HepG2 (cell line): ENCODE measurements around the gene TMEM19. TPM values are rescaled to one million over a fixed set of nuclear protein-coding genes. Genes with fewer than 3 reads are reported as not detected.
A peak's percentile ranks its signal among the peaks of the same experiment; 100 is the strongest.

Source experiments
- ATAC-seq: fragments of 200-7000 bp; cut with Tn5 transposase; 3 replicates; pipeline ENCODE4 v1.9.1; 2020; ENCODE audit warnings: mild to moderate bottlenecking, moderate library complexity
- BruUV-seq: library from RNA; stranded (reverse); fragments of 400-500 nt; replicated peaks from 2 replicates; lab custom pipeline; 2021; lab: Mats Ljungman, UMichigan
- CTCF ChIA-PET: fragments of 300-600 bp; formaldehyde crosslinking; extraction: SDS; loops from one replicate; lab custom pipeline; 2021; ENCODE audit warnings: low total read pairs, inconsistent platforms, low intra/inter-chr PET ratio; lab: Yijun Ruan, JAX
- POLR2A ChIA-PET: fragments of 350-600 bp; sonication (Branson Sonifier 250); formaldehyde crosslinking; loops from one replicate; lab custom pipeline; 2020; ENCODE audit warnings: antibody characterized with exemption, inconsistent platforms; lab: Yijun Ruan, JAX
- DNase-seq: peaks from one replicate; pipeline ENCODE4 v3.0.0-alpha.2; 2015; ENCODE audit warnings: low spot score
- FAIRE-seq: peaks from 3 replicates; lab custom pipeline; 2011; peaks lifted over from hg19 to GRCh38; lab: Jason Lieb, UNC
- H2AFZ ChIP-seq: one replicate; pipeline ENCODE4 v1.6.1; 2011; ENCODE audit warnings: low read length, inconsistent platforms
- H3K27ac ChIP-seq: fragments of 300-600 bp; 3 replicates; pipeline ENCODE4 v1.8.0; 2011; ENCODE audit warnings: mixed run types, mild to moderate bottlenecking, mixed read lengths, low read length, inconsistent platforms; ENCODE audit not compliant: insufficient read depth; ENCODE audit errors: extremely low read length
- H3K27me3 ChIP-seq, 2 experiments: fragments of 200-600 bp in 1 of 2; 2 replicates in 1 of 2; 3 replicates in 1 of 2; pipeline versions ENCODE4 v1.6.0 to v1.8.0; 2011; ENCODE audit warnings: low read length in 2 of 2, mild to moderate bottlenecking in 2 of 2, moderate library complexity in 2 of 2, inconsistent platforms in 1 of 2; ENCODE audit not compliant: insufficient read depth in 2 of 2, control insufficient read depth in 1 of 2
- H3K36me3 ChIP-seq, 2 experiments: fragments of 200-600 bp in 1 of 2; replicated peaks in 1 of 2; 2 replicates in 1 of 2; 3 replicates in 1 of 2; pipeline versions ENCODE4 v1.5.1 to v1.8.0; 2011; ENCODE audit warnings: low read length in 2 of 2, inconsistent platforms in 1 of 2; ENCODE audit not compliant: insufficient read depth in 2 of 2, control insufficient read depth in 1 of 2
- H3K4me1 ChIP-seq: 2 replicates; pipeline ENCODE4 v1.5.1; 2012; ENCODE audit warnings: low read length, inconsistent platforms; ENCODE audit not compliant: insufficient read depth
- H3K4me2 ChIP-seq: 2 replicates; pipeline ENCODE4 v1.6.0; 2011; ENCODE audit warnings: low read depth, low read length, inconsistent platforms
- H3K4me3 ChIP-seq, 3 experiments: fragments of 200-600 bp in 1 of 3; sonication (generic), shearing (Covaris generic) in 1 of 3; replicated peaks in 1 of 3; 2 replicates each; pipeline ENCODE4 v1.5.1; 2011 to 2016; ENCODE audit warnings: low read length in 3 of 3, inconsistent platforms in 2 of 3, low read depth in 2 of 3, mild to moderate bottlenecking in 2 of 3, control low read depth in 1 of 3, mixed read lengths in 1 of 3; ENCODE audit not compliant: insufficient read depth in 1 of 3
- H3K79me2 ChIP-seq: one replicate; pipeline ENCODE4 v1.6.1; 2011; ENCODE audit warnings: low read length, inconsistent platforms; ENCODE audit not compliant: insufficient read depth
- H3K9ac ChIP-seq: 2 replicates; pipeline ENCODE4 v1.6.0; 2011; ENCODE audit warnings: mild to moderate bottlenecking, low read depth, low read length, inconsistent platforms; ENCODE audit not compliant: insufficient read depth
- H3K9me3 ChIP-seq: 2 replicates; pipeline ENCODE4 v1.5.1; 2012; ENCODE audit warnings: mild to moderate bottlenecking, low read length
- H4K20me1 ChIP-seq: 2 replicates; pipeline ENCODE4 v1.6.0; 2011; ENCODE audit warnings: inconsistent platforms, mild to moderate bottlenecking, low read length, moderate library complexity; ENCODE audit not compliant: insufficient read depth
- CEBPB ChIP-seq: IDR thresholded peaks from 2 replicates; pipeline ENCODE4 v1.6.1; 2011; ENCODE audit warnings: low read depth, low read length, improper control_type of control experiment, borderline replicate concordance
- GTF3A ChIP-seq: sonication (generic); formaldehyde crosslinking; conservative IDR thresholded peaks from 2 replicates; pipeline ENCODE4 v1.4.0; 2020; ENCODE audit warnings: mild to moderate bottlenecking, missing genetic modification reagents
- HMG20A ChIP-seq: IDR thresholded peaks from 2 replicates; pipeline ENCODE4 v1.6.1; 2016; ENCODE audit warnings: borderline replicate concordance
- KLF13 ChIP-seq: sonication (generic); formaldehyde crosslinking; IDR thresholded peaks from 2 replicates; pipeline ENCODE4 v1.4.0; 2020; ENCODE audit warnings: mild to moderate bottlenecking, missing genetic modification reagents
- NFE2L1 ChIP-seq: sonication (generic); formaldehyde crosslinking; IDR thresholded peaks from 2 replicates; pipeline ENCODE4 v1.4.0; 2020; ENCODE audit warnings: missing genetic modification reagents, mild to moderate bottlenecking, borderline replicate concordance
- RFXAP ChIP-seq: sonication (generic); formaldehyde crosslinking; IDR thresholded peaks from 2 replicates; pipeline ENCODE4 v1.4.0; 2020; ENCODE audit warnings: missing genetic modification reagents, borderline replicate concordance
- SRSF9 ChIP-seq: fragments of 200-400 bp; formaldehyde crosslinking; IDR thresholded peaks from 2 replicates; pipeline ENCODE4 v1.6.1; 2018; ENCODE audit warnings: borderline replicate concordance, mild to moderate bottlenecking, low read depth, low read length; ENCODE audit not compliant: insufficient read depth, poor library complexity, severe bottlenecking
- STAT5B ChIP-seq: sonication (generic); formaldehyde crosslinking; IDR thresholded peaks from 2 replicates; pipeline ENCODE4 v1.4.0; 2020; ENCODE audit warnings: missing genetic modification reagents
- TCF12 ChIP-seq, 2 experiments: fragments of 450-650 bp in 1 of 2; sonication (generic) in 1 of 2; formaldehyde crosslinking in 1 of 2; IDR thresholded peaks; 2 replicates each; pipeline versions ENCODE4 v1.6.1 to v1.8.0; 2017 to 2022; ENCODE audit warnings: antibody characterized with exemption in 1 of 2, mild to moderate bottlenecking in 1 of 2, missing genetic modification reagents in 1 of 2, moderate library complexity in 1 of 2
- THAP11 ChIP-seq: IDR thresholded peaks from 2 replicates; pipeline ENCODE4 v1.6.1; 2016; ENCODE audit warnings: missing biosample characterization, missing genetic modification reagents
- XBP1 ChIP-seq: sonication (generic); formaldehyde crosslinking; IDR thresholded peaks from 2 replicates; pipeline ENCODE4 v1.5.0; 2020; ENCODE audit warnings: missing genetic modification reagents
- ZBTB8A ChIP-seq: sonication (generic); formaldehyde crosslinking; IDR thresholded peaks from 2 replicates; pipeline ENCODE4 v1.4.0; 2020; ENCODE audit warnings: mild to moderate bottlenecking, low read depth, missing genetic modification reagents, borderline replicate concordance
- ZNF362 ChIP-seq: sonication (generic); formaldehyde crosslinking; IDR thresholded peaks from 2 replicates; pipeline ENCODE4 v1.4.0; 2020; ENCODE audit warnings: missing genetic modification reagents, mild to moderate bottlenecking, borderline replicate concordance
- ZNF501 ChIP-seq: sonication (generic); formaldehyde crosslinking; IDR thresholded peaks from 2 replicates; pipeline ENCODE4 v1.5.1; 2020; ENCODE audit warnings: mild to moderate bottlenecking, moderate library complexity, missing genetic modification reagents
- ZNF597 ChIP-seq: sonication (generic); formaldehyde crosslinking; IDR thresholded peaks from 2 replicates; pipeline ENCODE4 v1.5.0; 2020; ENCODE audit warnings: missing genetic modification reagents
- ZNF674 ChIP-seq: sonication (generic); formaldehyde crosslinking; IDR thresholded peaks from 2 replicates; pipeline ENCODE4 v1.5.0; 2020; ENCODE audit warnings: low read depth, mild to moderate bottlenecking, missing genetic modification reagents
- ZNF709 ChIP-seq: sonication (generic); formaldehyde crosslinking; IDR thresholded peaks from 2 replicates; pipeline ENCODE4 v1.5.0; 2020; ENCODE audit warnings: mild to moderate bottlenecking, missing genetic modification reagents
- ZNF761 ChIP-seq: sonication (generic); formaldehyde crosslinking; conservative IDR thresholded peaks from 2 replicates; pipeline ENCODE4 v1.4.0; 2020; ENCODE audit warnings: mild to moderate bottlenecking, missing genetic modification reagents
- ZNF768 ChIP-seq: sonication (generic); formaldehyde crosslinking; IDR thresholded peaks from 2 replicates; pipeline ENCODE4 v1.4.0; 2020; ENCODE audit warnings: missing genetic modification reagents
- in situ Hi-C: cut with HindIII; loops from 2 replicates; pipeline ENCODE4 v1.10.0; 2017; ENCODE audit warnings: low pct_unique_long_range_greater_than_20kb; ENCODE audit not compliant: extremely low pct_ligation_motif_present
- intact Hi-C: fragments of 100-400 bp; cut with micrococcal nuclease; formaldehyde crosslinking; loops from one replicate; pipeline ENCODE4 v1.10.0; 2022; ENCODE audit not compliant: unreplicated experiment
- polyA plus RNA-seq, 8 experiments: library from polyadenylated mRNA; depleted of rRNA in 3 of 8; stranded (reverse) in 7 of 8; unstranded in 1 of 8; fragments of >200 nt; fragmentation: Illumina TruSeq in 4 of 8; extraction: Trizol in 4 of 8; gene quantifications; 2 replicates each; pipeline versions ENCODE4 v1.2.1 to v1.2.3, GENCODE V29; 2011 to 2016; ENCODE audit warnings: low read depth in 4 of 8, missing spikeins in 1 of 8, mixed read lengths in 1 of 8; ENCODE audit not compliant: insufficient read depth in 1 of 8
- total RNA-seq, 5 experiments: library from RNA; depleted of rRNA; stranded (reverse); fragments of >200 nt; fragmentation: Illumina TruSeq; extraction: Trizol; gene quantifications; 2 replicates each; pipeline ENCODE4 v1.2.3, GENCODE V29; 2016; ENCODE audit warnings: low read depth in 1 of 5
- TF ChIP-seq, protein P1 (sequence below): IDR thresholded peaks from 2 replicates; pipeline ENCODE4 v1.6.1; 2016; ENCODE audit warnings: missing biosample characterization, missing genetic modification reagents, low read depth

The TMEM19 gene
- total and polyA plus RNA-seq, 2 of the 13 experiments (the other 11 are each of a cell fraction or from before 2014, with no cell fraction given): 16.9 to 22.5 TPM

DNA sequence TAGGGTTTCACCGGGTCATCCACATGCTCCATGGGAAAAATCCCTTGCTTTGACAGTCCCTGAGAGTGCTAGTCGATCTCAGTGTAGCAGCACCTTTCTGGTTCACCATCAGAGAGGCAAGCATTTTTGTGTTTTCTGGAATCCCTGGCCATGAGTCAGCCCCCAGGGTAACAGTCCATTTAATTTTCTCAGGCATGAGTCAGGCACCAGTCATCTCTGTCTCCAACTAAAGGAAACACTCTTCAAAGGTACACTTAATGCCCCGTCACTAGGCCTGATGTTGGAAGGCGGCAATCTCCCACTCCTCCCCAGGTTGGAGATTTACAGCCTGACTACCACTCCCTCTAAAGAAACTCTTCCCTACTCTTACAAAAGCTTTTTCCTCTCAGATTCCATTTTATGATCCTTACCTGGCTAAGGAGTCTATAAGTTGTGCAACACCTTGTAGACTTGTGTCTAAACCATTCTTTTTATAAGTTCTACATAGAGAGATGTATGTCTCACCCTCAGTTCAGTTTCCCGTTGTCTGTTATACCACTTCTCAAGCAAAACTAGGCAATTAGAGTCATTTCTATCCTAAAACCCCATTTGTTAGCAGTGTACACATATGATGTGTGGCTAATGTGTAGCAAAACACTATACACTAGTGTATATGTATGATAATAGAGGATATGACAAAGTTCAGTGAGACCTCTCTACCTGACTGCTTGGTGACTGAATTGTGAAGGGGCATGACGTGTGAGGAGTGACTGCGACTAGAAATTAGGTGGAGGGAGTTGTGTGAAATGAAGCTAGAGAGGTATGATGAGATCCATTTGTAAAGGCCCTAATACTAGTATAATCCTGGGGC lies 24.6 kb downstream of the TMEM19 start (continued):
- TF ChIP-seq CEBPB (peak; percentile 58; the same call in 1 of the 2 replicates), STAT5B (CRISPR knock-in tag) (no peak), ZNF768 (CRISPR knock-in tag) (no peak), THAP11 (CRISPR knock-in tag) (no peak), KLF13 (CRISPR knock-in tag) (no peak)

- H3K4me3 ChIP-seq: no peak overlapping the region
- intact Hi-C loops (no loop called here), in situ Hi-C loops (no loop called here)
- H3K9me3 ChIP-seq: peaks cover 6% of the 10 kb centered on the region; the same call in 1 of the 2 replicates
- H3K27me3 ChIP-seq: no peaks in the 10 kb centered on the region
- BruUV-seq: no TSS peak
- H3K9ac ChIP-seq: no peak overlapping the region
- H2AFZ ChIP-seq: no peak overlapping the region
- ChIA-PET POLR2A (no interaction called here), CTCF (no interaction called here)
- ATAC-seq (no peak), DNase-seq (no peak), FAIRE-seq (no peak)
- H3K79me2 ChIP-seq: no peaks in the 10 kb centered on the region
- H3K36me3 ChIP-seq: no peaks in the 10 kb centered on the region
- H3K4me1 ChIP-seq: no peaks in the 10 kb centered on the region
- no peaks in the 10 kb centered on the region for H4K20me1 ChIP-seq
- no peak overlapping the region for H3K27ac ChIP-seq
- H3K4me2 ChIP-seq: no peak overlapping the region
- TF ChIP-seq ZNF362 (CRISPR knock-in tag): no peak
- no peak for TF ChIP-seq ZNF709 (CRISPR knock-in tag)
- no peak for TF ChIP-seq HMG20A (CRISPR knock-in tag)
- TF ChIP-seq ZNF761 (CRISPR knock-in tag): no peak
- TF ChIP-seq ZNF501 (CRISPR knock-in tag): no peak
- TF ChIP-seq GTF3A (CRISPR knock-in tag): no peak
- no peak for TF ChIP-seq ZBTB8A (CRISPR knock-in tag)
- TF ChIP-seq RFXAP (CRISPR knock-in tag): no peak
- TF ChIP-seq XBP1 (CRISPR knock-in tag): no peak
- TF ChIP-seq, protein P1, sequence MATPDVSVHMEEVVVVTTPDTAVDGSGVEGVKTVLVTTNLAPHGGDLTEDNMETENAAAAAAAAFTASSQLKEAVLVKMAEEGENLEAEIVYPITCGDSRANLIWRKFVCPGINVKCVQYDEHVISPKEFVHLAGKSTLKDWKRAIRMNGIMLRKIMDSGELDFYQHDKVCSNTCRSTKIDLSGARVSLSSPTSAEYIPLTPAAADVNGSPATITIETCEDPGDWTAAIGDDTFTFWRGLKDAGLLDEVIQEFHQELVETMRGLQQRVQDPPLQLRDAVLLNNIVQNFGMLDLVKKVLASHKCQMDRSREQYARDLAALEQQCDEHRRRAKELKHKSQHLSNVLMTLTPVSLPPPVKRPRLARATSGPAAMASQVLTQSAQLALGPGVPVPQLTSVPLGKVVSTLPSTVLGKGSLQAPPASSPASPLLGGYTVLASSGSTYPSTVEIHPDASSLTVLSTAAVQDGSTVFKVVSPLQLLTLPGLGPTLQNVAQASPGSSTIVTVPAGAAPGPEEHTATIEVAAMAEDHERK (CRISPR knock-in tag): no peak
- TF ChIP-seq TCF12 (IDR thresholded peaks at IDR 0.05): no peak
- no peak for TF ChIP-seq TCF12 (CRISPR knock-in tag; IDR thresholded peaks at IDR 0.05)
- TF ChIP-seq SRSF9: no peak
- TF ChIP-seq ZNF597 (CRISPR knock-in tag): no peak
- TF ChIP-seq NFE2L1 (CRISPR knock-in tag): no peak
- TF ChIP-seq ZNF674 (CRISPR knock-in tag): no peak
These were observed 32.7 kb downstream of the TMEM19 start for GRCh38 chr12:71718611-71719010.
